SK-N-SH (cell line): ENCODE results near the gene SERPINB8. TPM values are rescaled to one million over a fixed set of nuclear protein-coding genes. Genes with fewer than 3 reads are reported as not detected.

Source experiments
- CTCF ChIA-PET: fragments of 300-600, 350-600 bp; formaldehyde crosslinking; extraction: SDS; loops from one replicate; lab custom pipeline; 2021; lab: Yijun Ruan, JAX
- POLR2A ChIA-PET: fragments of 350-600 bp; sonication (Branson Sonifier 250); formaldehyde crosslinking; extraction: SDS; loops from one replicate; lab custom pipeline; 2020; ENCODE audit warnings: antibody characterized with exemption, inconsistent platforms; lab: Yijun Ruan, JAX
- DNase-seq: peaks from one replicate; pipeline ENCODE4 v3.0.0; 2012
- H2AFZ ChIP-seq: fragments of 200-600 bp; sonication (generic); 2 replicates; pipeline ENCODE4 v1.8.1; 2016; ENCODE audit warnings: antibody characterized with exemption, mild to moderate bottlenecking, low read depth
- H3F3A ChIP-seq: fragments of 200-600 bp; sonication (generic); replicated peaks from 2 replicates; pipeline ENCODE3; 2016; ENCODE audit warnings: antibody characterized with exemption, mild to moderate bottlenecking; ENCODE audit not compliant: insufficient read depth
- H3K27ac ChIP-seq, 2 experiments: fragments of 200-500 bp in 1 of 2; fragments of 200-600 bp in 1 of 2; sonication (Bioruptor generic) in 1 of 2; sonication (generic), shearing (Covaris generic) in 1 of 2; 2 replicates each; pipeline versions ENCODE4 v1.5.1 to v1.6.1; 2014 to 2016; ENCODE audit warnings: low read depth in 2 of 2, inconsistent platforms in 1 of 2, low read length in 1 of 2, mild to moderate bottlenecking in 1 of 2, mixed read lengths in 1 of 2
- H3K27me3 ChIP-seq: fragments of 200-600 bp; sonication (generic), shearing (Covaris generic); 2 replicates; pipeline ENCODE4 v1.6.1; 2016; ENCODE audit warnings: mixed run types; ENCODE audit not compliant: insufficient read depth
- H3K36me3 ChIP-seq, 2 experiments: fragments of 200-500 bp in 1 of 2; fragments of 200-600 bp in 1 of 2; sonication (Bioruptor generic) in 1 of 2; sonication (generic) in 1 of 2; replicated peaks in 1 of 2; 2 replicates each; pipeline versions ENCODE3 to v1.5.1; 2014 to 2016; ENCODE audit warnings: low read length in 1 of 2, mild to moderate bottlenecking in 1 of 2; ENCODE audit not compliant: insufficient read depth in 2 of 2, control insufficient read depth in 1 of 2
- H3K4me1 ChIP-seq, 2 experiments: fragments of 200-500 bp in 1 of 2; fragments of 200-600 bp in 1 of 2; sonication (Bioruptor generic) in 1 of 2; sonication (generic), shearing (Covaris generic) in 1 of 2; 2 replicates each; pipeline versions ENCODE4 v1.5.1 to v1.6.1; 2014 to 2016; ENCODE audit warnings: low read depth in 1 of 2, low read length in 1 of 2, mixed run types in 1 of 2; ENCODE audit not compliant: insufficient read depth in 2 of 2, control insufficient read depth in 1 of 2
- H3K4me2 ChIP-seq: fragments of 200-600 bp; sonication (generic), shearing (Covaris generic); 2 replicates; pipeline ENCODE4 v1.6.1; 2017; ENCODE audit warnings: mixed run types
- H3K4me3 ChIP-seq, 2 experiments: fragments of 200-500 bp in 1 of 2; fragments of 200-600 bp in 1 of 2; sonication (Bioruptor generic) in 1 of 2; sonication (generic), shearing (Covaris generic) in 1 of 2; 2 replicates each; pipeline versions ENCODE4 v1.5.1 to v1.8.1; 2014 to 2016; ENCODE audit warnings: low read depth in 2 of 2, inconsistent platforms in 1 of 2, low read length in 1 of 2, mild to moderate bottlenecking in 1 of 2, mixed read lengths in 1 of 2, moderate library complexity in 1 of 2
- H3K79me2 ChIP-seq: fragments of 200-600 bp; sonication (generic); 2 replicates; pipeline ENCODE4 v1.8.1; 2017; ENCODE audit warnings: mild to moderate bottlenecking; ENCODE audit not compliant: insufficient read depth
- H3K9ac ChIP-seq: fragments of 200-600 bp; sonication (generic); 2 replicates; pipeline ENCODE4 v1.6.1; 2017; ENCODE audit warnings: mixed run types
- H3K9me2 ChIP-seq: fragments of 200-600 bp; sonication (generic); 2 replicates; pipeline ENCODE4 v1.6.1; 2017; ENCODE audit warnings: mixed run types
- H3K9me3 ChIP-seq: fragments of 200-600 bp; sonication (generic); 2 replicates; pipeline ENCODE4 v1.6.1; 2017; ENCODE audit warnings: mixed run types, mild to moderate bottlenecking, moderate library complexity
- H4K20me1 ChIP-seq: fragments of 200-600 bp; sonication (generic); 2 replicates; pipeline ENCODE4 v1.6.1; 2017; ENCODE audit warnings: mild to moderate bottlenecking, mixed run types; ENCODE audit not compliant: insufficient read depth
- CHD2 ChIP-seq: fragments of 150-350 bp; IDR thresholded peaks from 2 replicates; pipeline ENCODE4 v1.6.1; 2018; ENCODE audit warnings: low read length; ENCODE audit not compliant: partially characterized antibody
- CTCF ChIP-seq: fragments of 200-600 bp; sonication (generic); IDR thresholded peaks from 2 replicates; pipeline ENCODE4 v1.6.1; 2017; ENCODE audit warnings: antibody characterized with exemption, mild to moderate bottlenecking, moderate library complexity
- ELF1 ChIP-seq: IDR thresholded peaks from 2 replicates; pipeline ENCODE4 v1.4.0; 2012
- FOXJ3 ChIP-seq: sonication (generic); formaldehyde crosslinking; IDR thresholded peaks from 2 replicates; pipeline ENCODE4 v1.5.1; 2020; ENCODE audit warnings: mild to moderate bottlenecking, missing genetic modification reagents
- FOXM1 ChIP-seq: IDR thresholded peaks from 2 replicates; pipeline ENCODE4 v1.4.0; 2012; ENCODE audit warnings: low read depth, mild to moderate bottlenecking
- JUND ChIP-seq: IDR thresholded peaks from 2 replicates; pipeline ENCODE4 v1.4.0; 2012
- MAX ChIP-seq: IDR thresholded peaks from 2 replicates; pipeline ENCODE4 v1.4.0; 2012; ENCODE audit warnings: low read depth
- MEF2A ChIP-seq: IDR thresholded peaks from 2 replicates; pipeline ENCODE4 v1.4.0; 2012; ENCODE audit warnings: low read depth, borderline replicate concordance
- MXI1 ChIP-seq: IDR thresholded peaks from 2 replicates; pipeline ENCODE4 v1.6.1; 2012; ENCODE audit warnings: mild to moderate bottlenecking, low read depth, low read length, improper control_type of control experiment
- NFIC ChIP-seq: IDR thresholded peaks from 2 replicates; pipeline ENCODE4 v1.4.0; 2012; ENCODE audit warnings: borderline replicate concordance
- POLR2AphosphoS5 ChIP-seq: IDR thresholded peaks from 2 replicates; pipeline ENCODE4 v1.6.1; 2012; ENCODE audit warnings: low read depth, low read length
- RAD21 ChIP-seq: IDR thresholded peaks from 2 replicates; pipeline ENCODE4 v1.6.1; 2012; ENCODE audit warnings: mild to moderate bottlenecking, low read length
- RCOR1 ChIP-seq: fragments of 150-350 bp; IDR thresholded peaks from 2 replicates; pipeline ENCODE4 v1.6.1; 2017; ENCODE audit warnings: antibody characterized with exemption, low read length
- REST ChIP-seq: IDR thresholded peaks from 2 replicates; pipeline ENCODE4 v1.6.1; 2012; ENCODE audit warnings: mild to moderate bottlenecking, low read depth, low read length, moderate library complexity
- RFX5 ChIP-seq: IDR thresholded peaks from 2 replicates; pipeline ENCODE4 v1.6.1; 2012; ENCODE audit warnings: mild to moderate bottlenecking, improper control_type of control experiment, low read length
- SIN3A ChIP-seq: IDR thresholded peaks from 2 replicates; pipeline ENCODE4 v1.6.1; 2012; ENCODE audit warnings: low read depth, mild to moderate bottlenecking, low read length, moderate library complexity, borderline replicate concordance
- SMC3 ChIP-seq: IDR thresholded peaks from 2 replicates; pipeline ENCODE4 v1.6.1; 2012; ENCODE audit warnings: low read depth, low read length, improper control_type of control experiment
- TAF1 ChIP-seq: IDR thresholded peaks from 2 replicates; pipeline ENCODE4 v1.6.1; 2012; ENCODE audit warnings: low read depth, mild to moderate bottlenecking, low read length, moderate library complexity, borderline replicate concordance
- TCF12 ChIP-seq: IDR thresholded peaks from 2 replicates; pipeline ENCODE4 v1.4.0; 2012
- TEAD4 ChIP-seq: IDR thresholded peaks from 2 replicates; pipeline ENCODE4 v1.4.0; 2012; ENCODE audit warnings: mild to moderate bottlenecking, borderline replicate concordance; ENCODE audit not compliant: insufficient read depth
- USF1 ChIP-seq: IDR thresholded peaks from 2 replicates; pipeline ENCODE4 v1.4.0; 2012; ENCODE audit warnings: low read depth, borderline replicate concordance
- YY1 ChIP-seq: IDR thresholded peaks from 2 replicates; pipeline ENCODE4 v1.4.0; 2012; ENCODE audit warnings: low read depth, mild to moderate bottlenecking
- WGBS: methylation state at CpG from one replicate; pipeline ENCODE4 v1.1.6; 2017; ENCODE audit warnings: low lambda C conversion rate; 5-methylcytosine and 5-hydroxymethylcytosine counted together
- polyA plus RNA-seq, 3 experiments: library from polyadenylated mRNA; depleted of rRNA; stranded (reverse); fragments of >200 nt; gene quantifications; 2 replicates each; pipeline ENCODE4 v1.2.3, GENCODE V29; 2012

The SERPINB8 gene
- polyA plus RNA-seq, 1 of the 3 experiments (the other 2 are of a cell fraction): 3.4 TPM

- TF ChIP-seq RCOR1 (no peak), SMC3 (no peak)
These were observed 10.1 kb downstream of the SERPINB8 start (continued) for GRCh38 chr18:63980027-63980426.

- ChIA-PET POLR2A (no interaction called here), CTCF (interaction anchor here (1.6 to 2.0 kb wide), 4 partner anchors 13 to 463 kb away, joined by 5 to 10 read pairs (median 8); no protein-coding TSS in a partner anchor)
- TF ChIP-seq TCF12: no peak
- no peak for TF ChIP-seq FOXJ3 (CRISPR knock-in tag)
- TF ChIP-seq MEF2A: no peak
- TF ChIP-seq MAX: no peak
- no peak for TF ChIP-seq RAD21
- TF ChIP-seq RFX5: no peak
- Histone ChIP-seq H3K79me2 (peaks cover 4% of the 10 kb centered on the region), H3K4me2 (no peak overlapping the region), H3K36me3 (no peaks in the 10 kb centered on the region), H3F3A (no peaks in the 10 kb centered on the region), H3K9me3 (no peaks in the 10 kb centered on the region), H3K27me3 (no peaks in the 10 kb centered on the region), H3K4me1 (no peaks in the 10 kb centered on the region; a peak in 2 of 4 replicates), H3K9ac (no peak overlapping the region), H4K20me1 (no peaks in the 10 kb centered on the region), H3K9me2 (no peaks in the 10 kb centered on the region), H3K27ac (no peak overlapping the region), H2AFZ (no peak overlapping the region), H3K4me3 (no peak overlapping the region)
- 77% methylated on average over 6 of the region's 6 CpGs for WGBS
- DNase-seq: no peak
These were observed 11.1 kb downstream of the SERPINB8 start for GRCh38 chr18:63980896-63981460.

- Histone ChIP-seq H3K9ac (no peak overlapping the region), H3K4me2 (no peak overlapping the region), H3K4me1 (no peaks in the 10 kb centered on the region; a peak in 2 of 4 replicates), H3F3A (no peaks in the 10 kb centered on the region), H3K36me3 (peaks cover 0 to 5% of the 10 kb centered on the region in 2 experiments), H2AFZ (no peak overlapping the region), H3K27ac (no peak overlapping the region), H3K9me2 (no peaks in the 10 kb centered on the region), H3K4me3 (no peak overlapping the region), H3K27me3 (no peaks in the 10 kb centered on the region), H3K79me2 (no peaks in the 10 kb centered on the region), H4K20me1 (no peaks in the 10 kb centered on the region), H3K9me3 (no peaks in the 10 kb centered on the region)
- DNase-seq: no peak
- ChIA-PET POLR2A (no interaction called here), CTCF (interaction anchor here (1.9 kb wide), 1 partner anchor 13 kb away, joined by 6 read pairs; no protein-coding TSS in a partner anchor)
- WGBS: 63% methylated on average over 2 of the region's 2 CpGs
- TF ChIP-seq USF1 (no peak), TCF12 (no peak), CTCF (no peak), NFIC (no peak), FOXM1 (no peak), CHD2 (no peak), TAF1 (no peak), REST (no peak), MXI1 (no peak), YY1 (no peak), POLR2AphosphoS5 (no peak), JUND (no peak), RAD21 (no peak), ELF1 (no peak), SIN3A (no peak), TEAD4 (no peak)
These were observed 11.8 kb downstream of the SERPINB8 start for GRCh38 chr18:63981719-63982118.
